H9 (cell line): ENCODE measurements around the gene GCN1. TPM values are rescaled to one million over a fixed set of nuclear protein-coding genes. Genes with fewer than 3 reads are reported as not detected.

Experiments used
- DNase-seq: peaks from one replicate; pipeline ENCODE4 v3.0.0-alpha.2; 2017
- H2AFZ ChIP-seq: one replicate; pipeline ENCODE4 v1.6.1; 2013; ENCODE audit warnings: mild to moderate bottlenecking, low read length, control low read depth, moderate library complexity
- H2AK5ac ChIP-seq: 2 replicates; pipeline ENCODE4 v1.6.1; 2013; ENCODE audit warnings: low read length, control low read depth, mixed read lengths; ENCODE audit not compliant: insufficient read length
- H2BK120ac ChIP-seq: one replicate; pipeline ENCODE4 v1.6.1; 2013; ENCODE audit warnings: low read depth, mild to moderate bottlenecking, low read length, control low read depth, inconsistent platforms; ENCODE audit not compliant: poor library complexity, severe bottlenecking
- H2BK12ac ChIP-seq: 2 replicates; pipeline ENCODE4 v1.6.1; 2013; ENCODE audit warnings: low read length, control low read depth, mixed read lengths, low read depth; ENCODE audit not compliant: insufficient read length
- H2BK15ac ChIP-seq: 2 replicates; pipeline ENCODE4 v1.6.1; 2013; ENCODE audit warnings: low read depth, low read length, control low read depth
- H2BK20ac ChIP-seq: one replicate; pipeline ENCODE4 v1.6.1; 2013; ENCODE audit warnings: low read depth, mild to moderate bottlenecking, low read length, control low read depth, inconsistent platforms; ENCODE audit not compliant: poor library complexity, severe bottlenecking
- H2BK5ac ChIP-seq: 2 replicates; pipeline ENCODE4 v1.6.1; 2013; ENCODE audit warnings: low read length, control low read depth, mixed read lengths; ENCODE audit not compliant: insufficient read length
- H3K14ac ChIP-seq: 2 replicates; pipeline ENCODE4 v1.6.1; 2013; ENCODE audit warnings: low read length, control low read depth; ENCODE audit not compliant: insufficient read depth
- H3K18ac ChIP-seq: 2 replicates; pipeline ENCODE4 v1.6.1; 2013; ENCODE audit warnings: low read depth, mild to moderate bottlenecking, mixed read lengths, low read length, control low read depth; ENCODE audit not compliant: insufficient read length
- H3K23ac ChIP-seq: 2 replicates; pipeline ENCODE4 v1.6.1; 2013; ENCODE audit warnings: low read length, control low read depth, mixed read lengths, low read depth; ENCODE audit not compliant: insufficient read length
- H3K23me2 ChIP-seq: 2 replicates; pipeline ENCODE4 v1.6.1; 2013; ENCODE audit warnings: low read depth, mild to moderate bottlenecking, mixed read lengths, low read length, control low read depth; ENCODE audit not compliant: insufficient read length, poor library complexity, severe bottlenecking
- H3K27ac ChIP-seq: 2 replicates; pipeline ENCODE4 v1.5.1; 2013; ENCODE audit warnings: low read length, control low read depth, mixed read lengths, low read depth; ENCODE audit not compliant: insufficient read length
- H3K27me3 ChIP-seq: 2 replicates; pipeline ENCODE4 v1.6.1; 2013; ENCODE audit warnings: low read length, control low read depth, inconsistent platforms; ENCODE audit not compliant: insufficient read depth
- H3K4ac ChIP-seq: 2 replicates; pipeline ENCODE4 v1.6.1; 2013; ENCODE audit warnings: low read depth, mild to moderate bottlenecking, control low read depth, inconsistent platforms, low read length, moderate library complexity
- H3K4me1 ChIP-seq: 2 replicates; pipeline ENCODE4 v1.6.1; 2013; ENCODE audit warnings: low read length, control low read depth, inconsistent platforms; ENCODE audit not compliant: insufficient read depth
- H3K4me2 ChIP-seq: 2 replicates; pipeline ENCODE4 v1.6.1; 2013; ENCODE audit warnings: low read length, control low read depth, mixed read lengths; ENCODE audit not compliant: insufficient read length, insufficient read depth
- H3K56ac ChIP-seq: 2 replicates; pipeline ENCODE4 v1.6.1; 2013; ENCODE audit warnings: low read depth, mild to moderate bottlenecking, mixed read lengths, low read length, control low read depth; ENCODE audit not compliant: insufficient read length
- H3K79me1 ChIP-seq: 2 replicates; pipeline ENCODE4 v1.6.1; 2013; ENCODE audit warnings: low read depth, mild to moderate bottlenecking, moderate library complexity, low read length, control low read depth, inconsistent platforms; ENCODE audit not compliant: insufficient read depth, poor library complexity, severe bottlenecking
- H3K79me2 ChIP-seq: 2 replicates; pipeline ENCODE4 v1.6.1; 2013; ENCODE audit warnings: low read length, control low read depth, inconsistent platforms; ENCODE audit not compliant: insufficient read depth
- H3K9ac ChIP-seq: 2 replicates; pipeline ENCODE4 v1.6.1; 2013; ENCODE audit warnings: low read length, control low read depth, mixed read lengths; ENCODE audit not compliant: insufficient read length; ENCODE audit errors: extremely low read depth
- H3K9me3 ChIP-seq: one replicate; pipeline ENCODE4 v1.6.1; 2013; ENCODE audit warnings: low read depth, low read length, inconsistent platforms; ENCODE audit not compliant: control insufficient read depth
- H3T11ph ChIP-seq: one replicate; pipeline ENCODE4 v1.6.1; 2013; ENCODE audit warnings: mild to moderate bottlenecking, low read length, control low read depth, inconsistent platforms
- H4K20me1 ChIP-seq: one replicate; pipeline ENCODE4 v1.6.1; 2013; ENCODE audit not compliant: control insufficient read depth, insufficient read length, insufficient read depth
- H4K5ac ChIP-seq: 2 replicates; pipeline ENCODE4 v1.6.1; 2013; ENCODE audit warnings: low read depth, mild to moderate bottlenecking, mixed read lengths, low read length, control low read depth; ENCODE audit not compliant: insufficient read length
- H4K8ac ChIP-seq: replicated peaks from 2 replicates; pipeline ENCODE4 v1.6.1; 2013; ENCODE audit warnings: low read length, control low read depth, mixed read lengths, low read depth; ENCODE audit not compliant: insufficient read length
- H4K91ac ChIP-seq: 2 replicates; pipeline ENCODE4 v1.6.1; 2013; ENCODE audit warnings: low read depth, mild to moderate bottlenecking, moderate library complexity, mixed read lengths, low read length, control low read depth; ENCODE audit not compliant: insufficient read length
- H3K27ac Mint-ChIP-seq, 3 experiments: 2 replicates in 2 of 3; 3 replicates in 1 of 3; pipeline ENCODE4 v1.8.0; 2020 to 2021; ENCODE audit warnings: mixed read lengths in 3 of 3, mild to moderate bottlenecking in 1 of 3, moderate library complexity in 1 of 3
- H3K27me3 Mint-ChIP-seq: 2 replicates; pipeline ENCODE4 v1.8.0; 2021; ENCODE audit warnings: low read depth, mild to moderate bottlenecking, moderate library complexity, mixed read lengths
- H3K36me3 Mint-ChIP-seq, 3 experiments: 2 replicates in 2 of 3; 3 replicates in 1 of 3; pipeline ENCODE4 v1.8.0; 2020 to 2021; ENCODE audit warnings: low read depth in 3 of 3, mixed read lengths in 3 of 3; ENCODE audit not compliant: insufficient read depth in 1 of 3
- H3K4me1 Mint-ChIP-seq, 2 experiments: 2 replicates each; pipeline ENCODE4 v1.8.0; 2020; ENCODE audit warnings: mixed read lengths in 2 of 2
- H3K4me3 Mint-ChIP-seq, 2 experiments: 2 replicates in 1 of 2; 3 replicates in 1 of 2; pipeline ENCODE4 v1.8.0; 2020 to 2021; ENCODE audit warnings: mild to moderate bottlenecking in 2 of 2, mixed read lengths in 2 of 2, moderate library complexity in 1 of 2
- H3K9me3 Mint-ChIP-seq, 2 experiments: 2 replicates in 1 of 2; 3 replicates in 1 of 2; pipeline ENCODE4 v1.8.0; 2020; ENCODE audit warnings: mild to moderate bottlenecking in 2 of 2, mixed read lengths in 2 of 2, moderate library complexity in 1 of 2
- CTCF ChIP-seq: fragments of 200-600 bp; sonication (generic); conservative IDR thresholded peaks from 3 replicates; pipeline ENCODE4 v1.8.0; 2021; ENCODE audit warnings: antibody characterized with exemption, mild to moderate bottlenecking
- WGBS: extraction: QIAGEN DNeasy Blood & Tissue Kit; methylation state at CpG from one replicate; pipeline ENCODE4 v1.1.7; 2013; ENCODE audit warnings: missing lambda C conversion rate, low lambda C conversion rate, mixed read lengths; ENCODE audit not compliant: insufficient read length; ENCODE audit errors: extremely low coverage; 5-methylcytosine and 5-hydroxymethylcytosine counted together
- total RNA-seq: library from RNA; stranded (reverse); gene quantifications from 2 replicates; pipeline ENCODE4 v1.2.1, GENCODE V29; 2021

GCN1 gene
- total RNA-seq, 1 experiment from 2014 or later: 137 TPM

- Histone ChIP-seq H3K56ac (no peak overlapping the region), H4K91ac (no peak overlapping the region), H2BK120ac (no peak overlapping the region), H3K79me1 (peaks cover 5% of the 10 kb centered on the region), H3K9me3 (no peaks in the 10 kb centered on the region), H3K4me2 (no peak overlapping the region), H3K14ac (no peak overlapping the region), H2BK5ac (no peak overlapping the region), H3T11ph (no peak overlapping the region), H4K20me1 (no peaks in the 10 kb centered on the region), H2BK20ac (no peak overlapping the region), H2AFZ (no peak overlapping the region), H3K27me3 (no peaks in the 10 kb centered on the region), H3K4me1 (peaks cover 4% of the 10 kb centered on the region; the same call in 1 of the 2 replicates), H4K8ac (no peak overlapping the region), H2BK12ac (no peak overlapping the region), H3K27ac (no peak overlapping the region), H2AK5ac (no peak overlapping the region), H4K5ac (no peak overlapping the region), H3K18ac (no peak overlapping the region), H3K79me2 (peaks cover 28% of the 10 kb centered on the region; the same call in 1 of the 2 replicates), H3K4ac (no peak overlapping the region), H3K23me2 (no peaks in the 10 kb centered on the region), H2BK15ac (no peak overlapping the region), H3K9ac (no peak overlapping the region), H3K23ac (no peak overlapping the region)
- peaks cover 51 to 52% of the 10 kb centered on the region in 2 experiments for H3K4me1 Mint-ChIP-seq
- no CpG with 5 or more reads among the region's 2 CpGs for WGBS
- H3K9me3 Mint-ChIP-seq: no peaks in the 10 kb centered on the region
- no peaks in the 10 kb centered on the region for H3K27me3 Mint-ChIP-seq
- no peak for TF ChIP-seq CTCF
- DNase-seq: no peak
- H3K4me3 Mint-ChIP-seq: no peak overlapping the region
- no peaks in the 10 kb centered on the region; a peak in 1 of 7 replicates for H3K36me3 Mint-ChIP-seq
- no peak overlapping the region for H3K27ac Mint-ChIP-seq
These were observed 45.4 kb upstream of the GCN1 start for GRCh38 chr12:120239776-120240494.
